ENCODE results near the gene ZNF844. TPM values are rescaled to one million over a fixed set of nuclear protein-coding genes. Genes with fewer than 3 reads are reported as not detected.
A peak's percentile ranks its signal among the peaks of the same experiment; 100 is the strongest.

The ZNF844 gene
- total RNA-seq, 1 donor from 2014 or later = 13.5 TPM

- DNase-seq (ENCODE audit: low spot score in 2 of 2, unreplicated experiment in 2 of 2) = peak; percentile 90 to 96
- Mint-ChIP-seq H3K27me3 (ENCODE audit: low read depth) (no peaks in the 10 kb centered on the region), H3K27ac (peak within 1 kb of the TSS; percentile 98), H3K9me3 (peaks cover 6% of the 10 kb centered on the region), H3K4me1 (peaks cover 16% of the 10 kb centered on the region), H3K36me3 (peaks cover 22% of the 10 kb centered on the region), H3K4me3 (peak within 1 kb of the TSS; percentile 95)
- TF ChIP-seq, protein P1, sequence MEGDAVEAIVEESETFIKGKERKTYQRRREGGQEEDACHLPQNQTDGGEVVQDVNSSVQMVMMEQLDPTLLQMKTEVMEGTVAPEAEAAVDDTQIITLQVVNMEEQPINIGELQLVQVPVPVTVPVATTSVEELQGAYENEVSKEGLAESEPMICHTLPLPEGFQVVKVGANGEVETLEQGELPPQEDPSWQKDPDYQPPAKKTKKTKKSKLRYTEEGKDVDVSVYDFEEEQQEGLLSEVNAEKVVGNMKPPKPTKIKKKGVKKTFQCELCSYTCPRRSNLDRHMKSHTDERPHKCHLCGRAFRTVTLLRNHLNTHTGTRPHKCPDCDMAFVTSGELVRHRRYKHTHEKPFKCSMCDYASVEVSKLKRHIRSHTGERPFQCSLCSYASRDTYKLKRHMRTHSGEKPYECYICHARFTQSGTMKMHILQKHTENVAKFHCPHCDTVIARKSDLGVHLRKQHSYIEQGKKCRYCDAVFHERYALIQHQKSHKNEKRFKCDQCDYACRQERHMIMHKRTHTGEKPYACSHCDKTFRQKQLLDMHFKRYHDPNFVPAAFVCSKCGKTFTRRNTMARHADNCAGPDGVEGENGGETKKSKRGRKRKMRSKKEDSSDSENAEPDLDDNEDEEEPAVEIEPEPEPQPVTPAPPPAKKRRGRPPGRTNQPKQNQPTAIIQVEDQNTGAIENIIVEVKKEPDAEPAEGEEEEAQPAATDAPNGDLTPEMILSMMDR (IDR thresholded peaks at IDR 0.05; ENCODE audit: unreplicated experiment) = no peak
These were observed 29.0 kb upstream of the ZNF844 start, which contains the start of gene ZNF433 for GRCh38 chr19:12035220-12036172. ZNF433 (minus strand) TSS chr19:12035679; CDS start chr19:12035539, 140 bp downstream.

DNA sequence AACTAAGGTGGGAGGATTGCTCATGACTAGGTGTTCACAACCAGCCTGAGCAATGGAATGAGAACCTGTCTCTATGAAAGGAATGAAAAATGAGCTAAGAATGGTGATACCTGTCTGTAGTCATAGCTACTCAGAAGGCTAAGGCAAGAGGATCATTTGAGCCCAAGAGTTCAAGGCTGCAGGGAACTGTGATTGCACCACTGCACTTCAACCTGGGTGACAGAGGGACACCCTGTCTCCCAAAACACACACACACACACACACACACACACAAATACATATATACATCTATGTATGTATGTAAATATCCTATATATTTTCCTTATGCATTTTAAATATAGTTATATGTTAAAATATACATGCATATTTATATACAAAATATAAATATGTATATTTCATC lies 21.6 kb upstream of the ZNF844 start:
- Mint-ChIP-seq H3K36me3 (peaks cover 36% of the 10 kb centered on the region), H3K4me3 (no peak overlapping the region), H3K27me3 (ENCODE audit: low read depth) (no peaks in the 10 kb centered on the region), H3K4me1 (no peaks in the 10 kb centered on the region), H3K27ac (no peak overlapping the region), H3K9me3 (peaks cover 44% of the 10 kb centered on the region)
- no peak for DNase-seq (ENCODE audit: low spot score in 2 of 2, unreplicated experiment in 2 of 2)
- TF ChIP-seq, protein P1 (IDR thresholded peaks at IDR 0.05; ENCODE audit: unreplicated experiment) = no peak

- Mint-ChIP-seq H3K36me3 (peaks cover 36% of the 10 kb centered on the region), H3K27me3 (ENCODE audit: low read depth) (no peaks in the 10 kb centered on the region), H3K27ac (no peak overlapping the region), H3K4me3 (no peak overlapping the region), H3K9me3 (peaks cover 45% of the 10 kb centered on the region), H3K4me1 (no peaks in the 10 kb centered on the region)
- TF ChIP-seq, protein P1 (IDR thresholded peaks at IDR 0.05; ENCODE audit: unreplicated experiment) = no peak
- DNase-seq (ENCODE audit: low spot score in 2 of 2, unreplicated experiment in 2 of 2) = no peak
These were observed 20.6 kb upstream of the ZNF844 start for GRCh38 chr19:12043752-12044422.

DNA sequence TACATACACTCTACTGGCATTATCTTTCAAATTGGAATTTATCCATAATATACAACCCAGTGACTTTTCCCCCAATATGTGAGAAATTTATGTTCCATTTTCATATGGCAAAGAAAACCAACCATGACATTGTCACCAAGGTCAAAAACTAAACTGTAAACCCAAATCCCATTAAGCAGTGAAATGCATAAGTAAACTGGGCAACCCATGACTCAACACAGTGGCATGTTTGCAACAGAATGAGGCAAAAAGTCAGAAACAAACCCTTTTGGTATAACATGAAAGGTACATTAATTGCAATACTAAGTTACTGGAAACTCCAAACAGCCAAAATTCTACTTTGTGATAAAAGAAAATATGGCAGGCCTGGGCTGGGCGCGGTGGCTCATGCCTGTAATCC lies 16.7 kb upstream of the ZNF844 start:
- DNase-seq (ENCODE audit: low spot score in 2 of 2, unreplicated experiment in 2 of 2) = no peak
- peaks cover 4% of the 10 kb centered on the region for H3K4me1 Mint-ChIP-seq
- peaks cover 40% of the 10 kb centered on the region for H3K9me3 Mint-ChIP-seq
- H3K36me3 Mint-ChIP-seq = peaks cover 27% of the 10 kb centered on the region
- H3K4me3 Mint-ChIP-seq = no peak overlapping the region
- TF ChIP-seq, protein P1 (IDR thresholded peaks at IDR 0.05; ENCODE audit: unreplicated experiment) = no peak
- no peak overlapping the region for H3K27ac Mint-ChIP-seq
- H3K27me3 Mint-ChIP-seq (ENCODE audit: low read depth) = no peaks in the 10 kb centered on the region

GRCh38 chr19:12052091-12052496 lies 12.4 kb upstream of the ZNF844 start:
- no peaks in the 10 kb centered on the region for H3K36me3 Mint-ChIP-seq
- TF ChIP-seq, protein P1 (IDR thresholded peaks at IDR 0.05; ENCODE audit: unreplicated experiment) = no peak
- no peak for DNase-seq (ENCODE audit: low spot score in 2 of 2, unreplicated experiment in 2 of 2)
- H3K4me3 Mint-ChIP-seq = peak overlapping the region; percentile 87
- peaks cover 8% of the 10 kb centered on the region for H3K4me1 Mint-ChIP-seq
- peaks cover 9% of the 10 kb centered on the region for H3K9me3 Mint-ChIP-seq
- H3K27me3 Mint-ChIP-seq (ENCODE audit: low read depth) = peaks cover 1% of the 10 kb centered on the region
- H3K27ac Mint-ChIP-seq = peak overlapping the region; percentile 0

All from mesothelial cell of epicardium (in vitro differentiated cells).